GM19328 (cell line): ENCODE data around the gene CCR3.

Experiments used
- ATAC-seq: cut with Tn5 transposase; IDR thresholded peaks from one replicate; pipeline ENCODE4 v1.9.1; 2021; ENCODE audit warnings: mild to moderate bottlenecking, moderate library complexity; ENCODE audit not compliant: unreplicated experiment

Gene CCR3

GRCh38 chr3:46270474-46270873, 28.2 kb downstream of the CCR3 start:
- ATAC-seq = no peak

GRCh38 chr3:46271209-46271745, 29.0 kb downstream of the CCR3 start:
- no peak for ATAC-seq

- ATAC-seq = no peak
Measured at GRCh38 chr3:46272028-46272451, 29.8 kb downstream of the CCR3 start.

- no peak for ATAC-seq
Measured at GRCh38 chr3:46276497-46277099, 34.3 kb downstream of the CCR3 start.

- no peak for ATAC-seq
Measured at GRCh38 chr3:46277476-46277875, 35.2 kb downstream of the CCR3 start.

GRCh38 chr3:46278816-46279672, 36.8 kb downstream of the CCR3 start:
- no peak for ATAC-seq

GRCh38 chr3:46280105-46280797, 38.0 kb downstream of the CCR3 start:
- ATAC-seq = no peak

GRCh38 chr3:46281551-46281950, 39.3 kb downstream of the CCR3 start:
- no peak for ATAC-seq

- ATAC-seq = no peak
Measured at GRCh38 chr3:46282041-46282440, 39.8 kb downstream of the CCR3 start.

- no peak for ATAC-seq
Measured at GRCh38 chr3:46282696-46283095, 40.4 kb downstream of the CCR3 start.

GRCh38 chr3:46283881-46284450, 41.7 kb downstream of the CCR3 start:
- no peak for ATAC-seq

- ATAC-seq = no peak
Measured at GRCh38 chr3:46284981-46285683, 42.9 kb downstream of the CCR3 start.

- ATAC-seq = no peak
Measured at GRCh38 chr3:46285931-46286619, 43.8 kb downstream of the CCR3 start.

- no peak for ATAC-seq
Measured at GRCh38 chr3:46286947-46287565, 44.8 kb downstream of the CCR3 start.

- ATAC-seq = no peak
Measured at GRCh38 chr3:46289551-46289950, 47.3 kb downstream of the CCR3 start.

- ATAC-seq = no peak
Measured at GRCh38 chr3:46289966-46290365, 47.7 kb downstream of the CCR3 start.

- no peak for ATAC-seq
Measured at GRCh38 chr3:46291046-46291445, 48.8 kb downstream of the CCR3 start.

GRCh38 chr3:46293035-46293724, 50.9 kb downstream of the CCR3 start:
- ATAC-seq = no peak
